SK-N-DZ (cell line): ENCODE results near the gene MAEL.
"Not testable (repeated sequence)": the region's sequence is repeated elsewhere in the genome, so short reads cannot be mapped to it uniquely, and the experiment has no call there.

Experiments
- DNase-seq: peaks from one replicate; pipeline ENCODE4 v3.0.0-alpha.2; 2015; ENCODE audit warnings: low spot score

MAEL gene

GRCh38 chr1:166977951-166978350 is 11.1 kb upstream of the MAEL start:
- no peak for DNase-seq

GRCh38 chr1:166978821-166979220 is 10.3 kb upstream of the MAEL start:
- no peak for DNase-seq

- DNase-seq, result no peak
These were observed 8.7 kb upstream of the MAEL start for GRCh38 chr1:166980383-166980782.

- DNase-seq, result no peak
These were observed 8.3 kb upstream of the MAEL start for GRCh38 chr1:166980818-166981217.

GRCh38 chr1:166981589-166981988 is 7.5 kb upstream of the MAEL start:
- no peak for DNase-seq

GRCh38 chr1:166999075-166999474 is 10.0 kb downstream of the MAEL start:
- no peak for DNase-seq

- no peak for DNase-seq
These were observed 10.5 kb downstream of the MAEL start for GRCh38 chr1:166999500-167000055.

- DNase-seq, result no peak
These were observed 11.5 kb downstream of the MAEL start for GRCh38 chr1:167000546-167000945.

GRCh38 chr1:167002354-167002753 is 13.3 kb downstream of the MAEL start:
- no peak for DNase-seq

GRCh38 chr1:167003711-167004110 is 14.6 kb downstream of the MAEL start:
- DNase-seq, result no peak

GRCh38 chr1:167011560-167012191 is 22.6 kb downstream of the MAEL start:
- DNase-seq, result no peak

GRCh38 chr1:167012570-167012969 is 23.5 kb downstream of the MAEL start:
- no peak for DNase-seq

- no peak for DNase-seq
These were observed 24.2 kb downstream of the MAEL start for GRCh38 chr1:167013108-167013929.

- DNase-seq, result no peak
These were observed 27.1 kb downstream of the MAEL start for GRCh38 chr1:167016100-167016750.

GRCh38 chr1:167022384-167022783 is 33.3 kb downstream of the MAEL start:
- DNase-seq, result no peak

GRCh38 chr1:167029553-167029952 is 40.5 kb downstream of the MAEL start:
- DNase-seq, result not testable (repeated sequence)

- no peak for DNase-seq
These were observed 44.6 kb downstream of the MAEL start for GRCh38 chr1:167033646-167034045.

- DNase-seq, result peak; percentile 52
These were observed 54.8 kb downstream of the MAEL start for GRCh38 chr1:167043752-167044488.

GRCh38 chr1:167051907-167052306 is 62.8 kb downstream of the MAEL start:
- no peak for DNase-seq

GRCh38 chr1:167052389-167052788 is 63.3 kb downstream of the MAEL start:
- DNase-seq, result peak; percentile 30

- DNase-seq, result no peak
These were observed 65.5 kb downstream of the MAEL start for GRCh38 chr1:167054531-167054930.
